Mesodermal cell (in vitro differentiated cells): Measurements from ENCODE around the gene ZNF432. TPM values are rescaled to one million over a fixed set of nuclear protein-coding genes. Genes with fewer than 3 reads are reported as not detected.
A peak's percentile ranks its signal among the peaks of the same experiment; 100 is the strongest.
"Not testable (repeated sequence)": the region's sequence is repeated elsewhere in the genome, so short reads cannot be mapped to it uniquely, and the experiment has no call there.

Source experiments
- H3K27ac ChIP-seq: 2 replicates; pipeline ENCODE4 v1.7.0; 2013; ENCODE audit warnings: mild to moderate bottlenecking, low read depth, low read length, moderate library complexity; ENCODE audit not compliant: severe bottlenecking
- H3K36me3 ChIP-seq: 2 replicates; pipeline ENCODE4 v1.7.1; 2013; ENCODE audit warnings: mild to moderate bottlenecking, low read length, moderate library complexity; ENCODE audit not compliant: control insufficient read depth, insufficient read depth
- H3K4me1 ChIP-seq: one replicate; pipeline ENCODE4 v1.7.1; 2013; ENCODE audit warnings: mild to moderate bottlenecking, low read length; ENCODE audit not compliant: insufficient read depth, control insufficient read depth, poor library complexity, severe bottlenecking
- H3K4me3 ChIP-seq: 2 replicates; pipeline ENCODE4 v1.7.0; 2013; ENCODE audit warnings: low read length, control low read depth, mild to moderate bottlenecking; ENCODE audit not compliant: insufficient read depth, poor library complexity, severe bottlenecking; ENCODE audit errors: extremely low read depth
- H3K9me3 ChIP-seq: 2 replicates; pipeline ENCODE4 v1.7.1; 2013; ENCODE audit warnings: mild to moderate bottlenecking, low read length, moderate library complexity; ENCODE audit not compliant: control insufficient read depth
- WGBS, 2 experiments: methylation state at CpG; one replicate each; pipeline ENCODE4 v1.1.5; 2013; ENCODE audit warnings: missing lambda C conversion rate in 2 of 2; ENCODE audit not compliant: insufficient coverage in 2 of 2; 5-methylcytosine and 5-hydroxymethylcytosine counted together
- polyA plus RNA-seq, 2 experiments: library from polyadenylated mRNA; stranded (reverse); fragments of 50-300 nt; gene quantifications; one replicate each; pipeline ENCODE4 v1.2.3, GENCODE V29; 2013

The ZNF432 gene
- polyA plus RNA-seq (2013, experiment 1 of 2) = 8.8 TPM
- 8.5 TPM for polyA plus RNA-seq (2013, experiment 2 of 2)

DNA sequence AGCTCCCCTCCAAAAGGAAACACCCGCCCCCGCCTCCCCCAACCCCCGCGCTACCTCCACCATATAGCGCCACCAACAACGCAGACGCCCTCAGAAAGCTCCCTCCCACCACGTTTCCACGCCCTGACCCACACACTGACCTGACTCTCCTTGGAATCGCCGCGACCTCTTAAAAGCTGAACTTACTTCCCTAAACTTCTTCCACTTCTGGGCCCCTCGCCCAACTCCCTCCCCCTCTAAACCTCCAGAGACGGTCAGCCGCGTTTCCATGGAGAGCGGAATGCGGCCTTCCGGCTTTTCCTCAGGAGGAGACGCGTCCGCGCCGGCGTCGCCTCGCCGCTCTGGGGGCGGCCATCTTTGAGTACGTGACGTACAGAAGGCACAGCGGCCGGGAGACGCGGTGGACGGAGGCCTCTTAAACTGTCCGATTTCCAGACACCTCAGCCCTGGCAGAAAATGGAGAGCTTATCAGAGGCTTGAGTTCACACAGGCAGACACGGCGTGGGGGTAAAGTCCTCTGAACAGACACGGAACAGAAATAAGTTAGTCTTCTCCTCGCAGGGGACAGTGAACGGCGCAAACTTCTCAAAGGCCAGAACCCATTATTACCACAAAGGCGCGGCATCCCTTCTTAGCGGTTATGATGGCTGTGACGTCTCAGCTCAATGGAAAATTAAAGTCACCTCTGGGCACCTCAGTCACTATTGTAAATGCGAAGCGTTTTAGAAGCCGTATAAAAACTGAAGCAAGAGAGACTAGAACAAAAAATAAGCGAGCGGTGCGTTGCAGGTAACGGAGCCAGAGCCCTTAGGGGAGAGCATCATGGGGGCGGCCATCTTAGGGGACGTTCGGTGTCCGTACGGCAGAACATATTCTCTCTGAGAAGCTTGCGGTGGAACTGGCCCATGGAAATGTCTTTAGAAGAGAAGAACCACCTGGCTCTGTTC, at the start of gene ZNF432:
ZNF432 (minus strand) TSS at position 284 of the 947 bp plus-strand sequence. CDS start 1,970 bp downstream, outside the sequence.
- WGBS, 2 experiments = 8 to 11% methylated on average over 40 to 49 of the region's 60 CpGs
- H3K27ac ChIP-seq = peak within 1 kb of the TSS; percentile 99
- no peaks in the 10 kb centered on the region for H3K4me1 ChIP-seq
- peaks cover 30% of the 10 kb centered on the region for H3K36me3 ChIP-seq
- peaks cover 35% of the 10 kb centered on the region for H3K9me3 ChIP-seq
- peak within 1 kb of the TSS; percentile 55 for H3K4me3 ChIP-seq

DNA sequence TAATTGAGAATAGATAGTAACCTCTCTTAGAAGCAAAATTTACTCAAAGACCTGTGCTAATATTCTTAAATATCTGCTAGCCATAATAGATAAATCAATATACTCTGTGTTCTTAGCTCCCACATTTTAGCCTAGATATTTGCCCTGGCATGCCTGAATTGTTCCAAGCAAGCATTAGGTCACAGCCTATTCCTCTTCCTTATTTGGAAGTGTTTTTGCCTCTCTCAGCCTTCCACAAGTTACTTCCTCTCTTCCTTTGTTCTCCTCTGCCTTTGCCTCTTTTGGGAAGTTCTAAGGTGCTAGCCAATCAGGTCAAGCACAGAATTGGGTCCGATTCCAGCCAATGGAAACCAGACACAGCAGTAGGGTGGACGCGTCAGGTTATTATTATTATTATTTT, 47.8 kb upstream of the ZNF432 start:
- 95% methylated on average over 3 of the region's 3 CpGs; no CpG with 5 or more reads in 1 of the 2 experiments for WGBS, 2 experiments
- Histone ChIP-seq H3K36me3 (peaks cover 14% of the 10 kb centered on the region), H3K9me3 (peaks cover 56% of the 10 kb centered on the region)
- not testable (repeated sequence) for H3K4me1 ChIP-seq, H3K4me3 ChIP-seq, H3K27ac ChIP-seq

DNA sequence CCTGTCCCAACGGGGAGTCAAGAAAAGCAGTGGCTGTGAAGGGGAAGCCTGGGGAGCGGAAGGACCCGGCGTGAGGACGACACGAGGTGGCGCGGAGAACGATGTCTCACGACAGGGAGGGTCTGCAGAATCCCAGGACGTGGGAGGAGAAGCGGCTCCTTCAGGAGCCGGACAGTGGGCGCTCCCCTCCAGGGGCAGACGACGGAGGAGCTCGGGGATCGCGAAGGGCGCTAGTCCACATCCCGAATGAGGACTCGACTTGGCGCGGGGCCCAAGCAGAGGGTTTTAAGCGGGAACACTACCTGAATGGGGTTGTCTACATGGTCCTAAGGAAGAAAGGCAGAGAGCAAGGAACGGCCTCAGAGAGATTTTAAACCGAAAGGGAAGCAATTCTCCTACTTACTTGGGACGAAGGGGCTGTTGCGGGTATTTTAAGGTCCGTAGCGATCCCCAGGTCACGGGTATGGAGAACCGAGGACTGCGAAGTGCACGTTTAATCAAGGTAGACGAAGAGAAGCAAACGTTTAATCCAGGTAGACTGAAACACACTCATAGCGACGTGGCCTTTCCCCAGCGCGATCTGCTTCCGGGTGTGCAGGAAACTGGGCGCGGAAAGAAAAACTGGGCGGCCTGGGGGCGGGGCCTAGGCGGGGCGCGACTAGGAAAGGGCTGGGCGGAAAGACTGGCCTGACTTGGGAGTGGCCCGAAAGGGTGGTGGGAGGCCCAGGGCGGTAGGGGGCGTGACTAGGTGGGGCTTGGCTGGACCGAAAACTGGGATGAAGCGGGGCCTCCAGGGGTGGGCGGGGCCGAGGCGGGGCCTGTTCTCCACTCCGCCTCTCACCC, 46.8 kb upstream of the ZNF432 start, which contains the start of gene ZNF841:
ZNF841 (minus strand) TSS at position 594 of the 843 bp plus-strand sequence. CDS start 10,964 bp downstream, outside the sequence.
- no peak within 1 kb of the TSS for H3K27ac ChIP-seq

DNA sequence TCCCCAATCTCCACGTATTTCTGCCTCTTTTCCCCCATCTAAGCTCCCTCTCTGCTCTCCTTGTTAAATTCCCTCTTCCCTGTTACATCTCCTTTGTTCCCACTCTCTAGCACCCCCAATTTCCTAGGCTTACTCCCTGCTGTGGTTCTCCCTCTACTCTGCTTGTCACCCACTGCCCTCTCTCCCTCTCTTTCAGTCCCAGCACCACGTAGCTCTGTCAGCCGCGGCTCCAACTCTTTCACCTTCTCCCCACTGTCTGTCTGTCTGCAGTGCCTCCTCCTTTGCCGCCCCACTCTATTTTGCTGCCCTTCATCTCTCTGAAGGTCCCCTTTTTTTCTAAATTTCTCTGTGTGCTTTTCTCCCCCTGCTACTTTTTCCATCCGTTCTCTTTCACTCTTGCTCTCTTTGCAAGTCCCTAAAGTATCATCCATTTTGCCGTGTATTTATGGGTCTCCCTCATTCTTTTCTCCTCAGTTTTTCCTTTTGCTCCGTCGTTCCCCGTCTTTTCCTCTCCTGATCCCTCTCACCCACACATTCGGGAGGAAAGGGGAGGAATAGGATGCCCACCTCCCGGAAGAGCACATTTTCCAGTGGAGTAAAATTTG, 46.0 kb upstream of the ZNF432 start:
- Histone ChIP-seq H3K4me1 (no peaks in the 10 kb centered on the region), H3K27ac (no peak overlapping the region), H3K9me3 (peaks cover 61% of the 10 kb centered on the region), H3K4me3 (peak overlapping the region; percentile 76), H3K36me3 (peaks cover 31% of the 10 kb centered on the region)
- 22 to 26% methylated on average over 6 to 7 of the region's 12 CpGs for WGBS, 2 experiments

More for the DNA sequence above, 46.8 kb upstream of the ZNF432 start, which contains the start of gene ZNF841:
- peaks cover 23% of the 10 kb centered on the region for H3K36me3 ChIP-seq
- H3K4me1 ChIP-seq = no peaks in the 10 kb centered on the region
- peak within 1 kb of the TSS; percentile 76 for H3K4me3 ChIP-seq
- 7 to 9% methylated on average over 52 to 55 of the region's 59 CpGs for WGBS, 2 experiments
- H3K9me3 ChIP-seq = peaks cover 61% of the 10 kb centered on the region

DNA sequence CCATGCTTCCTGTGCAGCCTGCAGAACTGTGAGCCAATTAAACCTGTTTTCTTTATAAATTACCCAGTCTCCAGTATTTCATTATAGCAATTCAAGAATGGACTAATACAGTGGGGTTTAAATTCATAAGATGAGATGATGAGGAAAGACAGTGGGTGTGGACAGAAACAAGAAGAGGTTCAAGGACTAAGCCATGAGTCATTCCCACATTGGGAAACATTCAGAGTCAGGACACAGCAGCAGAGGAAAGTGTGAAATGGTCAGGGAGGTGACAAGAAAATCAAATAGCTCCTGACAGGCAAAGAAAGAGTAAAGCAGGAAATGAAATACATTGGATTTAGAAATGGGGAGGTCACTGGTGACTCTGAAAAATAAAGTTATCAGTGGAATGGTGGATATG, 37.8 kb upstream of the ZNF432 start:
- Histone ChIP-seq H3K4me1 (no peaks in the 10 kb centered on the region), H3K36me3 (peaks cover 89% of the 10 kb centered on the region), H3K27ac (no peak overlapping the region), H3K4me3 (no peak overlapping the region), H3K9me3 (peaks cover 42% of the 10 kb centered on the region)

DNA sequence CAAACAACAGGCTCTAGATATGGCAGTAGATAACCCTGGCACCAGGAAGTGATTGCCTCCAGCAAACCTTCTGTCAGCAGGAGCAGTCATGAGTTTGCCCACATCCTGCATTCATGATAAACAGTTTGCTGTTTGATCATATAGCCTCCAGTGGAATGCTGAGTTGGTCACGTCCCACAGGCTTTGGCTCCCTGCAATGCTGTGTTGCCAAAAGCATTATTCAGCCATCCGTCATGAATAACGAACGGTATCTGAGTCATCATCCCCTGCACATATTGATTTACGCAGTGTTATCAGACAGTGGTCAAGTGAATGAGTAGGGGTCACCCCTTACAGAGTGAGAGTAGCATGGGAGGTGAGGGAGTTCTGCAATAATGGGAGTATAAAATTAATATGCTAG, 21.9 kb upstream of the ZNF432 start:
- peaks cover 85% of the 10 kb centered on the region for H3K36me3 ChIP-seq

DNA sequence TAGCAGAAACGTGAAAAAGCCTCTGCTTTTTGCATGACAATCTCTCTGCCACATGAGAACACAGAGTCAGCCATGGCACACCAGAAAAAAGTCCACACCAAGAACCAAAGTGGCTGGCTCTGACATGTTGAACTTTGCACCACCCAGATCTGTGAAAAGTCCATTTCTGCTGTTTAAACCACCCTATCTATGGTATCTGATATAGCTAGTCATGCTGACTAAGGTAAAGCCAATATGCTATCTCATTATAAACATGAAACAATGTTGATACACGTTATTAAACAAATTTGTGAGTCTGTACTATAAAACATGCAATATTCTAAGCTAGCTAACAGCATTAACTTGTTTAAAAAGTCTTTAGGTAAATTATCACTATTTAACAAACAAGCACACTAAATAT, 21.0 kb upstream of the ZNF432 start:
- 83% methylated on average over 1 of the region's 2 CpGs for WGBS, 2 experiments
- no peaks in the 10 kb centered on the region for H3K4me1 ChIP-seq
- H3K27ac ChIP-seq = no peak overlapping the region
- H3K36me3 ChIP-seq = peaks cover 85% of the 10 kb centered on the region
- peaks cover 71% of the 10 kb centered on the region for H3K9me3 ChIP-seq
- H3K4me3 ChIP-seq = no peak overlapping the region

More for the DNA sequence above, 21.9 kb upstream of the ZNF432 start:
- Histone ChIP-seq H3K9me3 (peaks cover 67% of the 10 kb centered on the region), H3K4me3 (no peak overlapping the region), H3K4me1 (no peaks in the 10 kb centered on the region), H3K27ac (no peak overlapping the region)
- 84 to 95% methylated on average over 5 of the region's 5 CpGs for WGBS, 2 experiments

DNA sequence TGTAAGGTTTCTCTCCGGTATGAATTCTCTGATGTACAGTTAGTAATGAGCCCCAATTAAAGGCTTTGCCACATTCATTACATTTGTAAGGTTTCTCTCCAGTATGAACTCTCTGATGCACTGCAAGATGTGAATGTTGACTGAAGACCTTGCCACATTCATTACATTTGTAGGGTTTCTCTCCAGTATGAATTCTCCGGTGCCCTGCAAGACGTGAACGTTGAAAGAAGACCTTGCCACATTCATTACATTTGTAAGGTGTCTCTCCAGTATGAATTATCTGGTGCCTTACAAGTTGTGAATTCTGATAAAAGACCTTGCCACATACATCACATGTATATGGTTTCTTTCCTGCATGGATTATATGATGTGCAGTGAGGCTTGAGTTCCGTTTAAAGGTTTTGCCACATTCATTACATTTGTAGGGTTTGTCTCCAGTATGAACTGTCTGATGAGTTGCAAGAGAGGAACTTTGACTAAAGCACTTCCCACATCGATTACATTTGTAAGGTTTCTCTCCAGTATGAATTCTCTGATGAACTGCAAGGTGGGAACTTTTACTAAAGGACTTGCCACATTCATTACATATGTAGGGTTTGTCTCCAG, 17.7 kb upstream of the ZNF432 start:
- WGBS, 2 experiments = 91 to 100% methylated on average over 1 to 4 of the region's 6 CpGs
- Histone ChIP-seq H3K27ac (no peak overlapping the region), H3K9me3 (peaks cover 85% of the 10 kb centered on the region), H3K4me3 (no peak overlapping the region), H3K36me3 (peaks cover 79% of the 10 kb centered on the region), H3K4me1 (no peaks in the 10 kb centered on the region)

DNA sequence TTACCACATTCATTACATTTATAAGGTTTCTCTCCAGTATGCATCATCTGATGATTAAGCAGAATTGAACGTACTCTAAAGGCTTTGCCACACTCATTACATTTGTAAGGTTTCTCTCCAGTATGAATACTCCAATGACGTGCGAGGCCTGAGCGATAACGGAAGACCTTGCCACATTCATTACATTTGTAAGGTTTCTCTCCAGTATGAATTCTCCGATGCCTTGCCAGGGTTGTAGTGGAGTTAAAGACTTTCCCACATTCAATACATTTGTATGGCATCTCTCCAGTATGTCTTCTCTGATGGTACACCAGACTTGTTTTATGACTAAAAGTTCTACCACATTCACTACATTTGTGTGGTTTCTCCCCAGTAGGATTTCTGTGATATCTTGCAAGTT, 16.8 kb upstream of the ZNF432 start:
- H3K36me3 ChIP-seq = peaks cover 70% of the 10 kb centered on the region

DNA sequence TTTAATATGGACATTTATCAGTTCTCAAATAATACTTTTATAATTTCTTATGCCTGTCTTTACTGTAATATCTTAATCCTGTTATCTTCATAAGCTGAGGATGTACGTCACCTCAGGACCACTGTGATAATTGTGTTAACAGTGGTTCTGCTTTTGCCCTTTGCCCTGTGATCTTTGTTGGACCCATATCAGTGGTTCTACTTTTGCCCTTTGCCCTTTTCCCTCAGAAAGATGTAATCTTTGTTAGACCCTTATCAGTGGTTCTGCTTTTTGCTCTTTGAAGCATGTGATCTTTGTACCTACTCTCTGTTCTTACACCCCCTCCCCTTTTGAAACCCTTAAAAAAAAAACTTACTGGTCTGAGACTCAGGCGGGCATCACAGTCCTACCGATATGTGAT, 7.8 kb upstream of the ZNF432 start:
- not testable (repeated sequence) for H3K27ac ChIP-seq, H3K4me1 ChIP-seq, H3K4me3 ChIP-seq, H3K36me3 ChIP-seq
- H3K9me3 ChIP-seq = peaks cover 22% of the 10 kb centered on the region
- 88 to 100% methylated on average over 3 of the region's 3 CpGs for WGBS, 2 experiments

More for the DNA sequence above, 16.8 kb upstream of the ZNF432 start:
- Histone ChIP-seq H3K4me3 (no peak overlapping the region), H3K27ac (no peak overlapping the region), H3K9me3 (peaks cover 85% of the 10 kb centered on the region), H3K4me1 (no peaks in the 10 kb centered on the region)
- 74 to 95% methylated on average over 3 of the region's 6 CpGs for WGBS, 2 experiments
